Natural killer cell (primary cell): ENCODE measurements around the gene KRT222. TPM values are rescaled to one million over a fixed set of nuclear protein-coding genes. Genes with fewer than 3 reads are reported as not detected.

Source experiments
- ATAC-seq, 3 donors: fragments of 150-1000 bp in 2 of 3; fragments of 200-7000 bp in 1 of 3; cut with Tn5 transposase; 1 replicate in 1 of 3; 2 replicates in 2 of 3; pipeline ENCODE4 v1.10.0; 2021; ENCODE audit warnings: mild to moderate bottlenecking in 2 of 3, moderate library complexity in 2 of 3
- DNase-seq, 2 donors: peaks; one replicate each; pipeline versions ENCODE4 v3.0.0 to v3.0.0-alpha.2; 2013 to 2021; ENCODE audit warnings: mixed read lengths in 1 of 2
- H3K27ac ChIP-seq: one replicate; pipeline ENCODE4 v1.5.1; 2013; ENCODE audit warnings: mild to moderate bottlenecking, low read length
- H3K27me3 ChIP-seq: one replicate; pipeline ENCODE4 v1.6.1; 2013; ENCODE audit warnings: low read length; ENCODE audit not compliant: control insufficient read depth, insufficient read depth
- H3K36me3 ChIP-seq: one replicate; pipeline ENCODE4 v1.6.1; 2013; ENCODE audit warnings: low read length; ENCODE audit not compliant: control insufficient read depth, insufficient read depth
- H3K4me1 ChIP-seq: one replicate; pipeline ENCODE4 v1.6.1; 2013; ENCODE audit warnings: low read length; ENCODE audit not compliant: control insufficient read depth, insufficient read depth
- H3K4me3 ChIP-seq: one replicate; pipeline ENCODE4 v1.5.1; 2013; ENCODE audit warnings: low read length
- H3K9me3 ChIP-seq: one replicate; pipeline ENCODE4 v1.6.1; 2013; ENCODE audit warnings: low read length; ENCODE audit not compliant: control insufficient read depth, insufficient read depth
- H3K27ac Mint-ChIP-seq, 2 donors: one replicate each; pipeline ENCODE4 v1.8.0; 2022; ENCODE audit warnings: mild to moderate bottlenecking in 2 of 2, mixed read lengths in 2 of 2, moderate library complexity in 1 of 2
- H3K27me3 Mint-ChIP-seq, 2 donors: one replicate each; pipeline ENCODE4 v1.8.0; 2022; ENCODE audit warnings: low read depth in 2 of 2, mixed read lengths in 2 of 2
- H3K36me3 Mint-ChIP-seq: one replicate; pipeline ENCODE4 v1.8.0; 2022; ENCODE audit warnings: mixed read lengths
- H3K4me1 Mint-ChIP-seq, 2 donors: one replicate each; pipeline ENCODE4 v1.8.0; 2022; ENCODE audit warnings: mixed read lengths in 2 of 2
- H3K4me3 Mint-ChIP-seq: one replicate; pipeline ENCODE4 v1.8.0; 2022; ENCODE audit warnings: mild to moderate bottlenecking, moderate library complexity, mixed read lengths
- H3K9me3 Mint-ChIP-seq, 2 donors: one replicate each; pipeline ENCODE4 v1.8.0; 2022; ENCODE audit warnings: mixed read lengths in 2 of 2
- CTCF ChIP-seq: fragments of 200-600 bp; IDR thresholded peaks from one replicate; pipeline ENCODE4 v1.8.0; 2022; ENCODE audit warnings: antibody characterized with exemption
- WGBS: methylation state at CpG from one replicate; pipeline ENCODE4 v1.1.7; 2013; ENCODE audit warnings: missing lambda C conversion rate; ENCODE audit not compliant: insufficient coverage; 5-methylcytosine and 5-hydroxymethylcytosine counted together
- intact Hi-C: fragments of 100-400 bp; cut with micrococcal nuclease; formaldehyde crosslinking; loops from one replicate; pipeline ENCODE4 v1.14.2; 2022
- total RNA-seq, 4 donors: library from RNA; stranded (reverse); fragments of 120-200 nt in 1 of 4; gene quantifications; one replicate each; pipeline versions ENCODE4 v1.2.3 to v1.2.4, GENCODE V29; 2013 to 2022

The KRT222 gene
- total RNA-seq, 3 donors from 2014 or later (not counting 1 experiment from before 2014, with no cell fraction given), result not detected

GRCh38 chr17:40646791-40647623 is 18.0 kb downstream of the KRT222 start:
- H3K36me3 ChIP-seq, result peaks cover 34% of the 10 kb centered on the region
- Mint-ChIP-seq H3K27ac (peak overlapping the region; percentile 99), H3K36me3 (peaks cover 17% of the 10 kb centered on the region), H3K27me3 (no peaks in the 10 kb centered on the region), H3K9me3 (no peaks in the 10 kb centered on the region), H3K4me1 (peaks cover 43 to 56% of the 10 kb centered on the region in 2 donors), H3K4me3 (peak overlapping the region; percentile 98)
- no peak for TF ChIP-seq CTCF
- WGBS, result 18% methylated on average over 16 of the region's 18 CpGs
- H3K4me1 ChIP-seq, result peaks cover 19% of the 10 kb centered on the region
- no peaks in the 10 kb centered on the region for H3K9me3 ChIP-seq
- ATAC-seq (peak; percentile 19 to 55 (median 33)), DNase-seq (peak in 1 of 2 donors; percentile 71)
- H3K4me3 ChIP-seq, result peak overlapping the region; percentile 87
- H3K27ac ChIP-seq, result peak overlapping the region; percentile 97
- no peaks in the 10 kb centered on the region for H3K27me3 ChIP-seq
- intact Hi-C loops, result loop anchor here (5.0 kb wide), 2 partner anchors 40 to 85 kb away; no protein-coding TSS in a partner anchor

GRCh38 chr17:40645943-40646342 is 19.0 kb downstream of the KRT222 start:
- Mint-ChIP-seq H3K4me1 (peaks cover 48 to 56% of the 10 kb centered on the region in 2 donors), H3K4me3 (peak overlapping the region; percentile 45), H3K36me3 (peaks cover 17% of the 10 kb centered on the region), H3K9me3 (no peaks in the 10 kb centered on the region), H3K27ac (peak overlapping the region; percentile 99), H3K27me3 (no peaks in the 10 kb centered on the region)
- 86% methylated on average over 2 of the region's 2 CpGs for WGBS
- no peaks in the 10 kb centered on the region for H3K9me3 ChIP-seq
- H3K4me3 ChIP-seq, result no peak overlapping the region
- H3K27me3 ChIP-seq, result no peaks in the 10 kb centered on the region
- TF ChIP-seq CTCF, result no peak
- H3K4me1 ChIP-seq, result peaks cover 19% of the 10 kb centered on the region
- H3K36me3 ChIP-seq, result peaks cover 45% of the 10 kb centered on the region
- no peak for DNase-seq
- H3K27ac ChIP-seq, result no peak overlapping the region
- intact Hi-C loops, result loop anchor here (5.0 kb wide), 2 partner anchors 39 to 84 kb away; no protein-coding TSS in a partner anchor
- no peak for ATAC-seq

- DNase-seq, result no peak
- Histone ChIP-seq H3K9me3 (no peaks in the 10 kb centered on the region), H3K4me1 (peaks cover 19% of the 10 kb centered on the region), H3K27me3 (no peaks in the 10 kb centered on the region), H3K36me3 (peaks cover 51% of the 10 kb centered on the region), H3K4me3 (no peak overlapping the region), H3K27ac (no peak overlapping the region)
- no peak for ATAC-seq
- TF ChIP-seq CTCF, result no peak
- H3K27ac Mint-ChIP-seq, result peak overlapping the region; percentile 99
- peaks cover 55 to 57% of the 10 kb centered on the region in 2 donors for H3K4me1 Mint-ChIP-seq
- H3K9me3 Mint-ChIP-seq, result no peaks in the 10 kb centered on the region
- intact Hi-C loops, result loop anchor here (5.0 kb wide), 2 partner anchors 38 to 83 kb away; no protein-coding TSS in a partner anchor
- peaks cover 17% of the 10 kb centered on the region for H3K36me3 Mint-ChIP-seq
- peak overlapping the region; percentile 77 for H3K4me3 Mint-ChIP-seq
- no peaks in the 10 kb centered on the region for H3K27me3 Mint-ChIP-seq
Measured at GRCh38 chr17:40645291-40645690, 19.7 kb downstream of the KRT222 start.
